Measurements from ENCODE around the gene FOXN1.
A peak's percentile ranks its signal among the peaks of the same experiment; 100 is the strongest.

The FOXN1 gene

GRCh38 chr17:28576758-28577465, 70.8 kb downstream of the FOXN1 start, which contains the start of gene ALDOC:
TSS of gene ALDOC (minus strand) at chr17:28576895. CDS start at chr17:28575532, 1,363 bp downstream.
- DNase-seq = peak; percentile 92

GRCh38 chr17:28577466-28577824, 71.3 kb downstream of the FOXN1 start:
- no peak for DNase-seq

- DNase-seq = no peak
Observed at GRCh38 chr17:28578246-28579195, 72.4 kb downstream of the FOXN1 start.

DNA sequence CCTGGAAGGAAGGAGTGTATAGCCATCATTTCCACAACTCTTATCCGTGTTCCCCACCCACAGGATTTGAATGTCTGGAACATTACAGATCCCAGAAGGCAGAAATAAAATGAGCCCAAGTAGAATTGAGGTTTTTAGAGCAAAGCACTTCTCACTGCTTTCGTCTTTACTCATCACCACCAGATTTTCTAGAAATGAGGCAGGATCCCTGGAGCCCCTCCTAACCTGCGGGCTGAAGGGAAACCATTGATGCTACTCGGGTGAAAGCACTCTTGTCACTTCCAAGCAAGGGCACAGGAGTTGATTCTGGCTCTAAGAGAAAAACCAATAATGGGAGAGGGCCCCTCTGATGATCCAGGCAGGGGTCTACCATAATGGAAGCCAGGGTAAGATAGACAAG, 73.4 kb downstream of the FOXN1 start:
- DNase-seq = no peak

GRCh38 chr17:28580959-28581358, 74.8 kb downstream of the FOXN1 start:
- DNase-seq = no peak

- no peak for DNase-seq
Observed at GRCh38 chr17:28582513-28582912, 76.4 kb downstream of the FOXN1 start.

DNA sequence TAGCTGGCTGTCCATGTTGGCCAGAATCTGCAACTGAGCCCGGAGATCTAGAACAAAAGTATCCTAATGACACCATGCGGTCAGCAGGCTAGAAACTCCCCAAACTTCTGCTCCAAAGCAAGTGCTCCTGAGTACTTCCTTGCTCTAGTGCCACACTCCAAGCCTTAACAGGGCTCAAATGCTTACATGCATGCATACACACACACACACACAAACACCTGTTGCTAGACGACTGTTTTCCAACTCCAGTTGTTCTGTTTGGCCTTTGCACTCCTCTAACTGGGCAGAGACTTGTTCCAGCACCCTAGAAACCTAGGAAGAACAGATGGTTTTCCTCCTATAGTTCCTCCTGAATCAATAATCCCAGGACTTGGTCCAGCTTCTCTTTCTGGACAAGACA, 78.3 kb downstream of the FOXN1 start:
- DNase-seq = no peak

GRCh38 chr17:28585851-28586250, 79.7 kb downstream of the FOXN1 start:
- no peak for DNase-seq
